ENCODE data around the gene PDIA5.

DNA sequence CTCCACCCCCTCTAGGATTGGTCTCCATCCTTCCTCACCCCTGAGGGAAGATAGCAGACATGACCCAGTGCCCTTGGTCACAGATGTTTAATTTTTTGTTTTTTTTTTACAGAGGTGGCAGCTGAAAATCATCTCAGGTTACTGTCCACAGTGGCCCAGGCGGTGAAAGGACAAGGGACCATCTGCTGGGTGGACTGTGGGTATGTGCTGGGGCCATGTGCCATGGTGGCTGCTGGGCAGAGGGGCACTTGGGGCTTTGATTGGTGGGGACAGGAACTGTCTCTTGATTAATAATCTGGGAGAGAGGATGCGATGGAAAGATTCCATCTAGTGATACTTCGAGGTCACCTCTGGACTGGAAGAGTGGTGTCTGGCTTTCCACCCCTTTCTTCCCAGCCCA lies 25.4 kb downstream of the PDIA5 start:
- TF ChIP-seq, protein P1, sequence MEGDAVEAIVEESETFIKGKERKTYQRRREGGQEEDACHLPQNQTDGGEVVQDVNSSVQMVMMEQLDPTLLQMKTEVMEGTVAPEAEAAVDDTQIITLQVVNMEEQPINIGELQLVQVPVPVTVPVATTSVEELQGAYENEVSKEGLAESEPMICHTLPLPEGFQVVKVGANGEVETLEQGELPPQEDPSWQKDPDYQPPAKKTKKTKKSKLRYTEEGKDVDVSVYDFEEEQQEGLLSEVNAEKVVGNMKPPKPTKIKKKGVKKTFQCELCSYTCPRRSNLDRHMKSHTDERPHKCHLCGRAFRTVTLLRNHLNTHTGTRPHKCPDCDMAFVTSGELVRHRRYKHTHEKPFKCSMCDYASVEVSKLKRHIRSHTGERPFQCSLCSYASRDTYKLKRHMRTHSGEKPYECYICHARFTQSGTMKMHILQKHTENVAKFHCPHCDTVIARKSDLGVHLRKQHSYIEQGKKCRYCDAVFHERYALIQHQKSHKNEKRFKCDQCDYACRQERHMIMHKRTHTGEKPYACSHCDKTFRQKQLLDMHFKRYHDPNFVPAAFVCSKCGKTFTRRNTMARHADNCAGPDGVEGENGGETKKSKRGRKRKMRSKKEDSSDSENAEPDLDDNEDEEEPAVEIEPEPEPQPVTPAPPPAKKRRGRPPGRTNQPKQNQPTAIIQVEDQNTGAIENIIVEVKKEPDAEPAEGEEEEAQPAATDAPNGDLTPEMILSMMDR (IDR thresholded peaks at IDR 0.05; ENCODE audit: insufficient read depth, low read length), result no peak
- TF ChIP-seq POLR2AphosphoS5 (IDR thresholded peaks at IDR 0.05; ENCODE audit: low read depth), result no peak
